ENCODE results near the gene PALM3.

DNA sequence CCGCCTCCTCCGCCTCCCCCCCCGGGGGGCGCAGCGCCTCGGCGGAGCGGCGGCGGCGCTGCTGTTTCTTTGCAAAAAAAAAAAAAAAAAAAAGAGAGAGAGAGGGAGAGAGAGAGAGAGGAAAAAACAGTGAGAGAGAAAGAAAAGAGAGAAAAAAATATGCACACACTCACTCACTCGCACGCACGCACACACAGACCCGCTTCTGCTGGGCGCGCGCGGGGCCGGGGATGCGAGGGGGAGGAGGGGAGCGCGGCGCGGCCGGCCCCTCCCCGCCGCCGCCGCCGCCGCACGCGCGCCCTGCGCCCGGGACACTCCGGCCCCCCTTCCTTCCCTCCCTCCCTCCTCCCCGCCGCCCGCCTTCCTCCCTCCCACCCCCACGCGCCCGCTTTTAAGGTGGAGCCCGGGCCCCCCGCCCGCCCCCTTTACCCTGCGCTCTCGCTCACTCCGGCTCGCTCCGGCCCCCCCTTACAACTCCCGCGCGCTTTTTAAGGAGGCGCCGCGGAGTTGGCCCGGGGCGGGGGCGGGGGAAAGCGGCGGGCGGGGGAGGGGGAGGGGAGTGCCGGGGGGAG, 28.7 kb upstream of the PALM3 start, which contains the start of gene SAMD1:
- no peak for TF ChIP-seq CTCF (IDR thresholded peaks at IDR 0.05)
- no peak for TF ChIP-seq ZFX (IDR thresholded peaks at IDR 0.05; ENCODE audit: borderline replicate concordance)

All from 22Rv1 (cell line).